PC-3 (cell line): Measurements from ENCODE around the gene DPYSL3. TPM values are rescaled to one million over a fixed set of nuclear protein-coding genes. Genes with fewer than 3 reads are reported as not detected.

Source experiments
- ATAC-seq: fragments of 200-7000 bp; cut with Tn5 transposase; 2 replicates; pipeline ENCODE4 v1.9.1; 2020; ENCODE audit warnings: mild to moderate bottlenecking, moderate library complexity
- BruUV-seq: library from RNA; stranded (reverse); fragments of 400-500 nt; replicated peaks from 2 replicates; lab custom pipeline; 2021; lab: Mats Ljungman, UMichigan
- CTCF ChIA-PET: fragments of 300-600 bp; sonication (Branson Sonifier 250); formaldehyde crosslinking; loops from one replicate; lab custom pipeline; 2022; ENCODE audit warnings: antibody characterized with exemption; lab: Charles Lee
- POLR2A ChIA-PET: fragments of 300-600 bp; sonication (Branson Sonifier 250); formaldehyde crosslinking; loops from one replicate; lab custom pipeline; 2022; ENCODE audit warnings: antibody characterized with exemption; ENCODE audit not compliant: unreplicated experiment; lab: Charles Lee
- DNase-seq: peaks from one replicate; pipeline ENCODE4 v3.0.0-alpha.2; 2015
- H2AFZ ChIP-seq: fragments of 300-600 bp; sonication (generic); 2 replicates; pipeline ENCODE4 v1.6.0; 2016; ENCODE audit warnings: antibody characterized with exemption, low read length
- H3F3A ChIP-seq: fragments of 300-600 bp; sonication (generic); one replicate; pipeline ENCODE4 v1.6.0; 2017; ENCODE audit warnings: antibody characterized with exemption, low read length, control low read depth, mild to moderate bottlenecking; ENCODE audit not compliant: unreplicated experiment
- H3K27ac ChIP-seq: fragments of 300-600 bp; sonication (generic); 2 replicates; pipeline ENCODE4 v1.5.1; 2016; ENCODE audit warnings: mild to moderate bottlenecking, low read length
- H3K27me3 ChIP-seq: fragments of 300-600 bp; sonication (generic); 2 replicates; pipeline ENCODE4 v1.6.1; 2016; ENCODE audit warnings: low read length, mixed read lengths
- H3K36me3 ChIP-seq: fragments of 300-600 bp; sonication (generic); 2 replicates; pipeline ENCODE4 v1.6.1; 2016; ENCODE audit warnings: low read depth, mixed run types, low read length, mixed read lengths
- H3K4me1 ChIP-seq: fragments of 300-600 bp; sonication (generic); 2 replicates; pipeline ENCODE4 v1.5.1; 2016; ENCODE audit warnings: low read length; ENCODE audit not compliant: insufficient read depth
- H3K4me2 ChIP-seq: fragments of 300-600 bp; sonication (generic); 2 replicates; pipeline ENCODE4 v1.6.0; 2016; ENCODE audit warnings: low read length
- H3K4me3 ChIP-seq: fragments of 300-600 bp; sonication (generic); 2 replicates; pipeline ENCODE4 v1.5.1; 2016; ENCODE audit warnings: mild to moderate bottlenecking, low read length, mixed read lengths
- H3K79me2 ChIP-seq: fragments of 300-600 bp; sonication (generic); 2 replicates; pipeline ENCODE4 v1.6.1; 2017; ENCODE audit warnings: low read length, mixed read lengths
- H3K9ac ChIP-seq: fragments of 300-600 bp; sonication (generic); 2 replicates; pipeline ENCODE4 v1.6.0; 2016; ENCODE audit warnings: mild to moderate bottlenecking, low read length
- H3K9me2 ChIP-seq: fragments of 300-600 bp; sonication (generic); replicated peaks from 2 replicates; pipeline ENCODE4 v1.6.1; 2016; ENCODE audit warnings: mixed run types, low read length, mixed read lengths
- H3K9me3 ChIP-seq: fragments of 300-600 bp; sonication (generic); 2 replicates; pipeline ENCODE4 v1.6.1; 2016; ENCODE audit warnings: low read length, mixed read lengths
- H4K20me1 ChIP-seq: fragments of 300-600 bp; sonication (generic); 2 replicates; pipeline ENCODE4 v1.6.1; 2016; ENCODE audit warnings: low read length, mixed read lengths
- EZH2 ChIP-seq: fragments of 300-600 bp; sonication (generic); IDR thresholded peaks from one replicate; pipeline ENCODE4 v1.6.1; 2017; ENCODE audit warnings: antibody characterized with exemption, mild to moderate bottlenecking, low read length; ENCODE audit not compliant: unreplicated experiment
- EZH2phosphoT487 ChIP-seq: fragments of 300-600 bp; sonication (generic); IDR thresholded peaks from 2 replicates; pipeline ENCODE4 v1.6.1; 2018; ENCODE audit warnings: mild to moderate bottlenecking, antibody characterized with exemption, low read length, borderline replicate concordance
- intact Hi-C: fragments of 100-400 bp; cut with micrococcal nuclease; formaldehyde crosslinking; loops from 2 replicates; pipeline ENCODE4 v1.9.0; 2023
- total RNA-seq: library from RNA; depleted of rRNA; stranded (reverse); fragments of >200 nt; gene quantifications from 2 replicates; pipeline ENCODE4 v1.2.3, GENCODE V29; 2014
- TF ChIP-seq, protein P1 (sequence below): fragments of 300-600 bp; sonication (generic); conservative IDR thresholded peaks from 2 replicates; pipeline ENCODE4 v1.5.1; 2017; ENCODE audit warnings: antibody characterized with exemption, low read depth, mild to moderate bottlenecking, low read length

Gene DPYSL3
- total RNA-seq, 1 experiment from 2014 or later, result 20.6 TPM

- no TSS peak for BruUV-seq
- Histone ChIP-seq H3F3A (no peaks in the 10 kb centered on the region), H3K9me3 (no peaks in the 10 kb centered on the region), H3K79me2 (no peaks in the 10 kb centered on the region), H3K9me2 (no peaks in the 10 kb centered on the region), H3K4me1 (no peaks in the 10 kb centered on the region), H4K20me1 (no peaks in the 10 kb centered on the region), H3K36me3 (no peaks in the 10 kb centered on the region), H3K4me2 (no peak overlapping the region), H3K9ac (no peak overlapping the region), H3K27ac (no peak overlapping the region), H3K27me3 (no peaks in the 10 kb centered on the region), H3K4me3 (no peak overlapping the region), H2AFZ (no peak overlapping the region)
- ATAC-seq (no peak), DNase-seq (no peak)
- intact Hi-C loops, result no loop called here
- TF ChIP-seq EZH2phosphoT487, result no peak
- TF ChIP-seq, protein P1, sequence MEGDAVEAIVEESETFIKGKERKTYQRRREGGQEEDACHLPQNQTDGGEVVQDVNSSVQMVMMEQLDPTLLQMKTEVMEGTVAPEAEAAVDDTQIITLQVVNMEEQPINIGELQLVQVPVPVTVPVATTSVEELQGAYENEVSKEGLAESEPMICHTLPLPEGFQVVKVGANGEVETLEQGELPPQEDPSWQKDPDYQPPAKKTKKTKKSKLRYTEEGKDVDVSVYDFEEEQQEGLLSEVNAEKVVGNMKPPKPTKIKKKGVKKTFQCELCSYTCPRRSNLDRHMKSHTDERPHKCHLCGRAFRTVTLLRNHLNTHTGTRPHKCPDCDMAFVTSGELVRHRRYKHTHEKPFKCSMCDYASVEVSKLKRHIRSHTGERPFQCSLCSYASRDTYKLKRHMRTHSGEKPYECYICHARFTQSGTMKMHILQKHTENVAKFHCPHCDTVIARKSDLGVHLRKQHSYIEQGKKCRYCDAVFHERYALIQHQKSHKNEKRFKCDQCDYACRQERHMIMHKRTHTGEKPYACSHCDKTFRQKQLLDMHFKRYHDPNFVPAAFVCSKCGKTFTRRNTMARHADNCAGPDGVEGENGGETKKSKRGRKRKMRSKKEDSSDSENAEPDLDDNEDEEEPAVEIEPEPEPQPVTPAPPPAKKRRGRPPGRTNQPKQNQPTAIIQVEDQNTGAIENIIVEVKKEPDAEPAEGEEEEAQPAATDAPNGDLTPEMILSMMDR, result no peak
- CTCF ChIA-PET, result interaction anchor here (0.9 kb wide), 1 partner anchor 28 kb away, joined by 4 read pairs; no protein-coding TSS in a partner anchor
- POLR2A ChIA-PET, result no interaction called here
Observed at GRCh38 chr5:147341345-147341744, 168.5 kb downstream of the DPYSL3 start.

- no peaks in the 10 kb centered on the region for H4K20me1 ChIP-seq
- no TSS peak for BruUV-seq
- no peak overlapping the region for H3K4me3 ChIP-seq
- ATAC-seq (no peak), DNase-seq (no peak)
- TF ChIP-seq EZH2phosphoT487 (no peak), EZH2 (no peak)
- TF ChIP-seq, protein P1, result no peak
- H3K4me2 ChIP-seq, result no peak overlapping the region
- H3F3A ChIP-seq, result no peaks in the 10 kb centered on the region
- H3K27ac ChIP-seq, result no peak overlapping the region
- CTCF ChIA-PET, result no interaction called here
- H3K9ac ChIP-seq, result no peak overlapping the region
- no peaks in the 10 kb centered on the region for H3K36me3 ChIP-seq
- POLR2A ChIA-PET, result no interaction called here
- no peaks in the 10 kb centered on the region for H3K79me2 ChIP-seq
- intact Hi-C loops, result no loop called here
- no peaks in the 10 kb centered on the region for H3K4me1 ChIP-seq
- H3K27me3 ChIP-seq, result no peaks in the 10 kb centered on the region
- H2AFZ ChIP-seq, result no peak overlapping the region
- H3K9me3 ChIP-seq, result no peaks in the 10 kb centered on the region
- H3K9me2 ChIP-seq, result no peaks in the 10 kb centered on the region
Observed at GRCh38 chr5:147340941-147341340, 168.9 kb downstream of the DPYSL3 start.
